ENCODE data around the gene CDH1. TPM values are rescaled to one million over a fixed set of nuclear protein-coding genes. Genes with fewer than 3 reads are reported as not detected.

The CDH1 gene
- total RNA-seq, 1 donor from 2014 or later: 0.93 TPM

GRCh38 chr16:68843482-68844210, 106.6 kb downstream of the CDH1 start, which contains the start of gene TANGO6:
TANGO6 (plus strand) TSS chr16:68843531; CDS start chr16:68843618, 87 bp downstream.
- intact Hi-C loops (cut with micrococcal nuclease): loop anchor here (1.0 to 5.0 kb wide), 8 partner anchors 87 to 1616 kb away; partner anchors contain the start of genes TMEM208 and VPS4A

DNA sequence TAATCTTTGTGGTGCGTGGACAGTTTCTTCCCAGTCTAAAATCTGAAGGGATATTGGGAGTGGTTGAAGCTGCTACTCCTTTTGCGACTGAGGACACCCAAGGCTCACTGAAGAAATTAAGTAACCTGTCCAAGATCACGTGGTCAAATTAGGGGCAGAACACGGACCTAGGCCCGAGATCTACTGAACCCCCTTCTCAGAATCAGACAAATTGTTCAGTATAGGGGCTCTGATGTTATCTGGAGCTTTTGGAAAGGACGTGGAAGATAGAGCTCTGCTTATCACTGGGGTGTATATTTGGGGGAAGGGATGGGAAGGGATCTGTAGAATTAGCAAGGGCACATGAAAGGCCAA, 107.1 kb downstream of the CDH1 start:
- intact Hi-C loops (cut with micrococcal nuclease): loop anchor here (5.0 kb wide), 1 partner anchor 1617 kb away; the partner anchor contains the start of gene TMEM208

DNA sequence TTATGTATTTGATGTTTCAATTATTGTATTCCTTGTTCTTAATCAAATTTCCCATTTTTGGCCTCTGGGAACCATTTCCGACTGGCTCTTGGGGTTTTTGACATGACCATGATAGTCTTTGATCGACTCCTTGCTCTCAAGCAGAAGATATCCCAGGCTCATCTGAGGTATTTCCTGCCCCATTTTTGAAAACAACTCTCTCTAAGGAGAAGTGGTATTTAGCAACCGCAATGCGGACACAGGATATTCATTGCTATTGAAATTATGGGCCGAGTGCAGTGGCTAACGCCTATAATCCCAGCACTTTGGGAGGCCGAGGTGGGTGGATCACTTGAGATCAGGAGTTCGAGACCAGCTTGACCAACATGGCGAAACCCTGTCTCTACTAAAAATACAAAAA, 111.7 kb downstream of the CDH1 start:
- intact Hi-C loops (cut with micrococcal nuclease): loop anchor here (5.0 kb wide), 1 partner anchor 259 kb away; the partner anchor contains the start of gene HAS3

DNA sequence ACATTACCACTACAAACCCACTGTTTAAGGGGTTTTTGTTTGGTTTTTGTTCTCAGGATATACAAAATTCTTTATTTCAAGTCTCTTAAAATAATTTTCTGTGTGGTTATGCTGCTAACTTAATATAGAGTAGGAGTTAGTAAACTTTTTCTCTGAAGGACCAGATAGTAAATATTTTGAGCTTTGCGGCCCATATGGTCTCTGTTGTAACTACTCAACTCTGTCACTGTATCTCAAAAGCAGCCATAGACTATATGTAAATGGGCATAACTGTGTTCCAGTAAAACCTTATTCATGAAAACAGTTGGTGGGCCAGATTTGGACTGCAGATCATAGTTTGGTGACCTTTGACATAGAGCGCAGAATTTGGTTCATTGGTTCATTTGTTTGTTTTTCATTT, 113.4 kb downstream of the CDH1 start:
- intact Hi-C loops (cut with micrococcal nuclease): no loop called here

DNA sequence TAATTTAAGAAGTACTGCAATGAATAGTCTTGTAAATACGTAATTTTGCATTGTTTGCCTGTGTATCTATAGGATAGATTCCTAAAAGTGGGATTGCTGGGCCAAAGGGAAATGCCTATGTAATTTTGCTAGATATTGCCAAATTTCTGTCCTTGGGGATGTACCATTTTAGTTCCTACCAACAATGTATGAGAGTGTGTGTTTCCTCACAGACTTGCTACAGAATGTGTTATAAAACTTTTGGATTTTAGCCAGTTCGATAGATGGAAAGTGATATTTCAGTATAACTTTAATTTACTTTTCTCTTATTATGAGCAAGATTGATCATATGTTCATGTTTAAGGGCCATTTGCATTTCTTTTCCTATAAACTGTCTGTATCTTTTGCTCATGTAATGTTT, 114.5 kb downstream of the CDH1 start:
- intact Hi-C loops (cut with micrococcal nuclease): no loop called here

- intact Hi-C loops (cut with micrococcal nuclease): no loop called here
These were observed 120.4 kb downstream of the CDH1 start for GRCh38 chr16:68857479-68857878.

DNA sequence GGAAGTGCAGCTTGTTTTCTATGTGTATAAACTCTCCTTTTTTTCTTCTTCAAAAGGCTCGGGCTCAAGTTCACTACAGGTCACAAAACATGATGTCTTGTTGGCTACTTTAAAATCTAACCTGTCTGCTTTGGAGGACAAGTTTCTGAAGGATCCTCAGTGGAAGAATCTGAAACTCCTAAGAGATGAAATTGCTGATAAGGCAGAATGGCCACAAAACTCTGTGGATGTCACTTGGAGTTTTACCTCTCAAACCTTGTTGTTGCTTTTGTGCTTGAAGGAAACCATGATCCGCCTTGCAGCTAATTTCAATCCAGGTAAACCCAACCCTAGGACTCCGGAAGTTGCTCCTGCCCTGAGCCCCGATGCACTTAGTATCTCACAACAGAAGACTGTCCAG, 122.7 kb downstream of the CDH1 start:
- intact Hi-C loops (cut with micrococcal nuclease): no loop called here

DNA sequence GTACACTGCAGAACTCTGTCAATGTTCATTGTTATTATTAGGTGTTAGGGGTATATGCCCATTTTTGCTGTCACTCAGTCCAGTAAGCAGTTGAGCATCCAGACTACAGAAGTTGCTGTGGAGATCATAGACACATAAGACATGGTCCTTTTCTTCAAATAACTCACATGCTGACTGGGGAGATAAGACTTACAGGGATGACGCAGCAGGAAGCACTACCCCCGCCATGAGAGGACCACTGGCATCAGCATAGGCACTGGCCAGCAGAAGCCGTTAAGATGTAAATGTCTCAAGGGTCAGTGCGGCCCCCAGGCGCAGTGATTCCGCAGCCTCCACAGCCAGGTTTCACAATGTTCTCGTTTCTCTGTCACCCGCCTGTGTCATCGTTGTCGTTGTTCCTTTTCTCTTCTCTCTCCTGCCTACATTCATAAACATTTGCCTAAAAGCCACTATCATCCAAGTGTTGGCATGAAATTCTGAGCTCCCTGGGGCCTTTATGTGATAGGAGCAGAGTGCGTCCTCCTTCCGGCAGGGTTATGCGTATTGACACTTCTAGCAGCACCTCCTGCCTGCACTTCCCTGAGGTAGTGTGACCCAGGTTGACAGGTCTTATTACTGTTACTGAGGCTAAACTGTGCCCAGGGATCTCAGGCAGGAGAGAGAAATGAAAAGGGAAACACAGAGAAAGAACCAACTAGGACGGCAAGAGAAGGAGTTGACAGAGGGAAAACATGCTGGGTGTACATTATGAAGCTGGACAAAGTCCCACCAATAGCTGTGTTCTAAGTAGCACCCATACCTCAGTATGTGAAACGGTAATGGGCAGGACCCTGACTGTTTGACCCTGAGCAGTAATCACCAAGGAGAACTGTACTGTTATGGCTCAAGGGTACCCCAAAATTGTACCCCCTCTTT, 124.1 kb downstream of the CDH1 start:
- intact Hi-C loops (cut with micrococcal nuclease): no loop called here

DNA sequence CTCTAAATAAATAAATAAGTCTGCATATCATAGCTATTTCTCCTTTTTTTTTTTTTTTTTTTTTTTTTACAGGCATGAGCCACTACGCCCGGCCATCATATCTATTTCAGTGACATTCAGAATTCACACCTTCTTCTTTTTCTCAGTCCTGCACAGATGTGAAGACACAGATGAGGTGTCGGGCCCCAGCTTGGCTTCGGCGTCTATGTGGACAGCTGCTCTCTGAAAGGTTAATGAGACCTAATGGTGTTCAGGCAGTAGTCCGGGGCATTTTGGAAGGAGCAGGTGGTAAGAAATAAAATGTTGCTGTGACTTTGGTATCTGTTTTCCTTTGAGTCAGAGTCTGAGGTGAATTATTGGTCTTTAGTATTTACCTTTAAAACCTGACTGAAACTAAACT, 129.8 kb downstream of the CDH1 start:
- intact Hi-C loops (cut with micrococcal nuclease): no loop called here

DNA sequence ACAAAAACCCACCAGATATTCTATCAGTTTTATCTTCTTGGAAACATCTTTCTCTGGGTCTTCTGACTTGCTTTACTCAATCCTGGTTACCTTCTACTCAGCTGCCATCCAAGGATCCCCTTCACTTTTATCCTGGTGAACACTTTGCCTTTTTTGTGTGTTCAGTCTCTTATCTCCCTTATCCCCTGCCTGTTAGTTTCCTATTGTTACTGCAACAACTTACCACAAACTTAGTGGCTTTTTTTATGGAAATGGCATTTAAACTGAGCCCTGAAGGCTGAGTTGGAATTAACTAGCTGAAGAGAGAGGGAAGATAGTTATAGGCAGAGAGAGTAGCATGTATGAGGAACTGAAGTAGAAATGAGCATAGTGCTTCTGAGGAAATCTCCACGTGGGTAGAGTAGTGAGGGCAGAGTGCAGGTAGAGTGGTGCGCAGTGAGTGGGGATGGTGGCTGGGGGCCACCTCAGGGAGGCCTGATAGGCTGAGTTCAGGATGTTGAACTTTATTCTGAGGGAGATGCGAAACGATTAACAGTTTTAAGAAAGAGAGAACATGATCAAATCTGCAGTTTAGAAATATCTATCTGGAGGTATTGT, 132.5 kb downstream of the CDH1 start:
- intact Hi-C loops (cut with micrococcal nuclease): no loop called here

DNA sequence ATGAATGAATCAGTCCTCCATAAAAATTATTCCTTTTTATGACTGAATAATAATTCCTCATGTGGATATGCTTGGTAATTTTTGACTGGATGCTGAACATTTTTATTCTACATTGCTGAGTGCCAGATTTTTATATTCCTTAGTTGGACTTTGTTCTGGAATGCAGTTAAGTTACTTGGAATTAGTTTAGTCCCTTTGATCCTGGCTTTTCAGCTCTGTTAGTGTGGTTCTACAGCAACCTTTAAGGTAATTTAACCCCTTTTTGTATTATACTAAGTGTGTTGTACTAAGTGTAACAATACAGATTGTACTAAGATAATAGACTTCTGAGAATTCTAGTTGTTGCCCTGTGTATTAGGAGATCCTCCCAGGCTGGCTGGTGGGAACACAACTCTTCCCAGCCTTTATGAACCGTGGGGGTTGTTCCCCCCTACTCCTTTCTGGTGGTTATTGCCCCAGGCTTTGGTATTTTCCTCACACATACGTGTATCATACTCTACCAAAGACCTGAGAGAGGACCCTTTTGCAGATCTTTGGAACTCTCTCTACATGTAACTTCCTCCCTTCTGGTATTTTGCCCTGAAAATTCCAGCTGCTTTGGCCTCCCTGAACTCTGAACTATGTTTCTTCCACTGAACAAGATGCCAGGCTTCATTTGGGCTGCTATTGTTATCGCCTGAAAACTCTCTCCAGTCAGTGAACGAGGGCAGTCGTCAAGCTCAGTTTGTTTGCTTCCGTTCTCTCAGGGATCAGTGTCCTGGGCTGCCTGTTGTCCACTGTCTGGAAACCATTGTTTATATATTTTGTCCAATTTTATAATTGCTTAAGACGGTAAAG, 136.8 kb downstream of the CDH1 start:
- intact Hi-C loops (cut with micrococcal nuclease): no loop called here

DNA sequence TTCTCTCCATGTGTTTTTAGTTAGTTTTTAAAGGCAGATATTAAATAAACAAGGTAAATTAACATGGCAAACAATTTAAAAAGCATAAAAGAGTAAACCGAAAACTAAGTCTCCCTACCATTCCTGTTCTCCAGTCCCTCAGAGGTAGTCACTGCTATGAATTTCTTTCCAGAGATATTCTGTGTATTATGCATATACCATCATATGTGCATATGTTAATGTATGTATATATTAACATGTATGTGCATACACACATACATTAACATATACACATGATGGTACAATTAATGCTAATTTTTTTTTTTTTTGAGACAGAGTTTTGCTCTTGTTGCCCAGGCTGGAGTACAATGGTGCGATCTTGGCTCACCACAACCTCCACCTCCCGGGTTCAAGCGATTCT, 138.8 kb downstream of the CDH1 start:
- intact Hi-C loops (cut with micrococcal nuclease): no loop called here

DNA sequence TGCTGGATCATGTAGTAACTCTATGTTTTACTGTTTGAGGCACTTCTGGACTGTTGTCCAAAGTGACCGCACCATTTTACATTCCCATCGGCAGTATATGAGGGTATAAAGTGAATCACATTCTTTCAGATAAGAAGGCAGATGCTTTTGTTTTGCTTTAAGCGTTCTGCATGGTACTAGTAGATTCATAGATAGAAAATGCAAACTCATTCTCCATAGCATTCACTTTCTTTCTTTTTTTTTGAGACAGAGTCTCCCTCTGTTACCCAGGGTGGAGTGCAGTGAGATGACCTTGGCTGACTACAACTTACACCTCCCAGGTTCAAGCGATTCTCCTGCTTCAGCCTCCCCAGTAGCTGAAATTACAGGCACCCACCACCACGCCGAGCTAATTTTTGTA, 146.6 kb downstream of the CDH1 start:
- intact Hi-C loops (cut with micrococcal nuclease): no loop called here

DNA sequence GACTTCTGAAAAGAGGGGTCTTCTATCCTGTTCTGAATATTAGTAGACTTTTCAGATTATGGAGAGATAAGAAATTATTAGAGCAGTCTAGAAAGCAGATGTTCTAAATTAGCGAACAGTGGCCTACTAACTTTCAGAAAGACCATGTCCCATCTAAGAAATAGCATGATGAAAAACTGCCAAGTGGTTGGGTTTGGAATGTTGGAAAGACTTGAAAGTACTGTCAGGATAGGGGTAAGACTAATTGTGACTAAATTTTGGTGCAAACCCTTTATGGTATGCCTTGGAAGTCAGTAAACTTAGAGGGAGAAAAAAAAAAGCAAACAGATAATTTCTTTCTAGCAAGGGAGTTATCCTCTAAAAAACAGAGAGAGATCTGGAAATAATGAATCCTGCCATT, 147.3 kb downstream of the CDH1 start:
- intact Hi-C loops (cut with micrococcal nuclease): no loop called here

Other genes with a start within 250 kb of the CDH1 start
- 30.1 and 30.8 TPM in 2 replicates for gene ZFP90, start 198.0 kb upstream of the CDH1 start, total RNA-seq
- gene CDH3, start 92.0 kb upstream of the CDH1 start, total RNA-seq: 0.44 and 0.71 TPM in 2 replicates
- 22.0 and 24.7 TPM in 2 replicates for gene TANGO6, start 106.2 kb downstream of the CDH1 start, total RNA-seq

Measured in T-helper 1 cell treated with Interleukin-12 subunit alpha and Interleukin-12 subunit beta and Interleukin-4 antibody, amounts not matched to agents 30 ng/mL and 1 ng/mL, for 36 hours (primary cell).